HepG2 (cell line): ENCODE data around the gene CCDC80. TPM values are rescaled to one million over a fixed set of nuclear protein-coding genes. Genes with fewer than 3 reads are reported as not detected.

Experiments used
- ATAC-seq: fragments of 200-7000 bp; cut with Tn5 transposase; 3 replicates; pipeline ENCODE4 v1.9.1; 2020; ENCODE audit warnings: mild to moderate bottlenecking, moderate library complexity
- BruUV-seq: library from RNA; stranded (reverse); fragments of 400-500 nt; replicated peaks from 2 replicates; lab custom pipeline; 2021; lab: Mats Ljungman, UMichigan
- CTCF ChIA-PET: fragments of 300-600 bp; formaldehyde crosslinking; extraction: SDS; loops from one replicate; lab custom pipeline; 2021; ENCODE audit warnings: low total read pairs, inconsistent platforms, low intra/inter-chr PET ratio; lab: Yijun Ruan, JAX
- POLR2A ChIA-PET: fragments of 350-600 bp; sonication (Branson Sonifier 250); formaldehyde crosslinking; loops from one replicate; lab custom pipeline; 2020; ENCODE audit warnings: antibody characterized with exemption, inconsistent platforms; lab: Yijun Ruan, JAX
- DNase-seq: peaks from one replicate; pipeline ENCODE4 v3.0.0-alpha.2; 2015; ENCODE audit warnings: low spot score
- FAIRE-seq: peaks from 3 replicates; lab custom pipeline; 2011; peaks lifted over from hg19 to GRCh38; lab: Jason Lieb, UNC
- H2AFZ ChIP-seq: one replicate; pipeline ENCODE4 v1.6.1; 2011; ENCODE audit warnings: low read length, inconsistent platforms
- H3K27ac ChIP-seq: fragments of 300-600 bp; 3 replicates; pipeline ENCODE4 v1.8.0; 2011; ENCODE audit warnings: mixed run types, mild to moderate bottlenecking, mixed read lengths, low read length, inconsistent platforms; ENCODE audit not compliant: insufficient read depth; ENCODE audit errors: extremely low read length
- H3K27me3 ChIP-seq, 2 experiments: fragments of 200-600 bp in 1 of 2; 2 replicates in 1 of 2; 3 replicates in 1 of 2; pipeline versions ENCODE4 v1.6.0 to v1.8.0; 2011; ENCODE audit warnings: low read length in 2 of 2, mild to moderate bottlenecking in 2 of 2, moderate library complexity in 2 of 2, inconsistent platforms in 1 of 2; ENCODE audit not compliant: insufficient read depth in 2 of 2, control insufficient read depth in 1 of 2
- H3K36me3 ChIP-seq, 2 experiments: fragments of 200-600 bp in 1 of 2; replicated peaks in 1 of 2; 2 replicates in 1 of 2; 3 replicates in 1 of 2; pipeline versions ENCODE4 v1.5.1 to v1.8.0; 2011; ENCODE audit warnings: low read length in 2 of 2, inconsistent platforms in 1 of 2; ENCODE audit not compliant: insufficient read depth in 2 of 2, control insufficient read depth in 1 of 2
- H3K4me1 ChIP-seq: 2 replicates; pipeline ENCODE4 v1.5.1; 2012; ENCODE audit warnings: low read length, inconsistent platforms; ENCODE audit not compliant: insufficient read depth
- H3K4me2 ChIP-seq: 2 replicates; pipeline ENCODE4 v1.6.0; 2011; ENCODE audit warnings: low read depth, low read length, inconsistent platforms
- H3K4me3 ChIP-seq, 3 experiments: fragments of 200-600 bp in 1 of 3; sonication (generic), shearing (Covaris generic) in 1 of 3; replicated peaks in 1 of 3; 2 replicates each; pipeline ENCODE4 v1.5.1; 2011 to 2016; ENCODE audit warnings: low read length in 3 of 3, inconsistent platforms in 2 of 3, low read depth in 2 of 3, mild to moderate bottlenecking in 2 of 3, control low read depth in 1 of 3, mixed read lengths in 1 of 3; ENCODE audit not compliant: insufficient read depth in 1 of 3
- H3K79me2 ChIP-seq: one replicate; pipeline ENCODE4 v1.6.1; 2011; ENCODE audit warnings: low read length, inconsistent platforms; ENCODE audit not compliant: insufficient read depth
- H3K9ac ChIP-seq: 2 replicates; pipeline ENCODE4 v1.6.0; 2011; ENCODE audit warnings: mild to moderate bottlenecking, low read depth, low read length, inconsistent platforms; ENCODE audit not compliant: insufficient read depth
- H3K9me3 ChIP-seq: 2 replicates; pipeline ENCODE4 v1.5.1; 2012; ENCODE audit warnings: mild to moderate bottlenecking, low read length
- H4K20me1 ChIP-seq: 2 replicates; pipeline ENCODE4 v1.6.0; 2011; ENCODE audit warnings: inconsistent platforms, mild to moderate bottlenecking, low read length, moderate library complexity; ENCODE audit not compliant: insufficient read depth
- CHCHD3 ChIP-seq: sonication (generic); formaldehyde crosslinking; IDR thresholded peaks from 2 replicates; pipeline ENCODE4 v1.8.0; 2022; ENCODE audit warnings: mild to moderate bottlenecking, missing genetic modification reagents, moderate library complexity
- FOXA1 ChIP-seq, 2 experiments: fragments of 450-650 bp in 1 of 2; sonication (generic) in 1 of 2; formaldehyde crosslinking in 1 of 2; IDR thresholded peaks; 2 replicates each; pipeline versions ENCODE4 v1.4.0 to v1.6.1; 2016 to 2020; ENCODE audit warnings: missing genetic modification reagents in 1 of 2
- HMGA1 ChIP-seq: sonication (generic); formaldehyde crosslinking; conservative IDR thresholded peaks from 2 replicates; pipeline ENCODE4 v1.4.0; 2020; ENCODE audit warnings: missing genetic modification reagents
- MEF2D ChIP-seq: sonication (generic); formaldehyde crosslinking; IDR thresholded peaks from 2 replicates; pipeline ENCODE4 v1.5.1; 2020; ENCODE audit warnings: mild to moderate bottlenecking, missing genetic modification reagents
- NFRKB ChIP-seq: fragments of 450-650 bp; IDR thresholded peaks from 2 replicates; pipeline ENCODE4 v1.6.1; 2017
- RXRA ChIP-seq: sonication (generic); formaldehyde crosslinking; IDR thresholded peaks from 2 replicates; pipeline ENCODE4 v1.5.1; 2020; ENCODE audit warnings: missing genetic modification reagents
- SCMH1 ChIP-seq: sonication (generic); formaldehyde crosslinking; IDR thresholded peaks from 2 replicates; pipeline ENCODE4 v1.9.0; 2021; ENCODE audit warnings: missing genetic modification reagents, mild to moderate bottlenecking, borderline replicate concordance
- SP140L ChIP-seq: sonication (generic); formaldehyde crosslinking; IDR thresholded peaks from 2 replicates; pipeline ENCODE4 v1.4.0; 2020; ENCODE audit warnings: missing genetic modification reagents, borderline replicate concordance
- SYNCRIP ChIP-seq: fragments of 200-400 bp; formaldehyde crosslinking; IDR thresholded peaks from 2 replicates; pipeline ENCODE4 v1.6.1; 2018; ENCODE audit warnings: mild to moderate bottlenecking, low read depth, low read length; ENCODE audit not compliant: insufficient read depth
- ZBTB46 ChIP-seq: sonication (generic); formaldehyde crosslinking; IDR thresholded peaks from 2 replicates; pipeline ENCODE4 v1.4.0; 2020; ENCODE audit warnings: mild to moderate bottlenecking, missing genetic modification reagents, borderline replicate concordance
- ZBTB7B ChIP-seq: sonication (generic); formaldehyde crosslinking; IDR thresholded peaks from 2 replicates; pipeline ENCODE4 v1.4.0; 2020; ENCODE audit warnings: missing genetic modification reagents
- ZNF282 ChIP-seq: fragments of 450-650 bp; IDR thresholded peaks from 2 replicates; pipeline ENCODE4 v1.6.1; 2018; ENCODE audit not compliant: partially characterized antibody
- ZNF563 ChIP-seq: sonication (generic); formaldehyde crosslinking; IDR thresholded peaks from 2 replicates; pipeline ENCODE4 v1.8.0; 2022; ENCODE audit warnings: mild to moderate bottlenecking, moderate library complexity, missing genetic modification reagents
- ZNF724P ChIP-seq: sonication (generic); formaldehyde crosslinking; IDR thresholded peaks from 2 replicates; pipeline ENCODE4 v1.8.0; 2022; ENCODE audit warnings: missing genetic modification reagents, borderline replicate concordance
- ZNF747 ChIP-seq: sonication (generic); formaldehyde crosslinking; IDR thresholded peaks from 2 replicates; pipeline ENCODE4 v1.8.1; 2023; ENCODE audit warnings: missing genetic modification reagents, mild to moderate bottlenecking, borderline replicate concordance
- WGBS: methylation state at CpG from one replicate; pipeline ENCODE4 v1.1.6; 2017; ENCODE audit warnings: low lambda C conversion rate; 5-methylcytosine and 5-hydroxymethylcytosine counted together
- in situ Hi-C: cut with HindIII; loops from 2 replicates; pipeline ENCODE4 v1.10.0; 2017; ENCODE audit warnings: low pct_unique_long_range_greater_than_20kb; ENCODE audit not compliant: extremely low pct_ligation_motif_present
- intact Hi-C: fragments of 100-400 bp; cut with micrococcal nuclease; formaldehyde crosslinking; loops from one replicate; pipeline ENCODE4 v1.10.0; 2022; ENCODE audit not compliant: unreplicated experiment
- polyA plus RNA-seq, 8 experiments: library from polyadenylated mRNA; depleted of rRNA in 3 of 8; stranded (reverse) in 7 of 8; unstranded in 1 of 8; fragments of >200 nt; fragmentation: Illumina TruSeq in 4 of 8; extraction: Trizol in 4 of 8; gene quantifications; 2 replicates each; pipeline versions ENCODE4 v1.2.1 to v1.2.3, GENCODE V29; 2011 to 2016; ENCODE audit warnings: low read depth in 4 of 8, missing spikeins in 1 of 8, mixed read lengths in 1 of 8; ENCODE audit not compliant: insufficient read depth in 1 of 8
- total RNA-seq, 5 experiments: library from RNA; depleted of rRNA; stranded (reverse); fragments of >200 nt; fragmentation: Illumina TruSeq; extraction: Trizol; gene quantifications; 2 replicates each; pipeline ENCODE4 v1.2.3, GENCODE V29; 2016; ENCODE audit warnings: low read depth in 1 of 5
- TF ChIP-seq, protein P1 (sequence below): sonication (generic); formaldehyde crosslinking; IDR thresholded peaks from 2 replicates; pipeline ENCODE4 v1.8.1; 2023; ENCODE audit warnings: mild to moderate bottlenecking, missing genetic modification reagents
- TF ChIP-seq, protein P2 (sequence below): sonication (generic); formaldehyde crosslinking; conservative IDR thresholded peaks from 2 replicates; pipeline ENCODE4 v1.4.0; 2020; ENCODE audit warnings: missing genetic modification reagents

Gene CCDC80
- total and polyA plus RNA-seq, 2 of the 13 experiments (the other 11 are each of a cell fraction or from before 2014, with no cell fraction given) = not detected

- WGBS = 0% methylated on average over 2 of the region's 2 CpGs
- H2AFZ ChIP-seq = no peak overlapping the region
- no peaks in the 10 kb centered on the region for H3K9me3 ChIP-seq
- H3K27ac ChIP-seq = no peak overlapping the region
- no TSS peak for BruUV-seq
- FAIRE-seq = no peak
- no peak overlapping the region for H3K9ac ChIP-seq
- in situ Hi-C loops = no loop called here
- no peaks in the 10 kb centered on the region for H4K20me1 ChIP-seq
- H3K4me3 ChIP-seq = no peak overlapping the region
- ChIA-PET CTCF (no interaction called here), POLR2A (no interaction called here)
- intact Hi-C loops = no loop called here
- no peak for ATAC-seq
- H3K79me2 ChIP-seq = no peaks in the 10 kb centered on the region
- H3K27me3 ChIP-seq = no peaks in the 10 kb centered on the region
- TF ChIP-seq NFRKB (no peak), ZBTB7B (CRISPR knock-in tag) (no peak), MEF2D (CRISPR knock-in tag) (no peak), CHCHD3 (no peak), ZNF747 (CRISPR knock-in tag) (no peak), SCMH1 (CRISPR knock-in tag) (no peak), RXRA (CRISPR knock-in tag) (no peak), ZNF282 (no peak)
- TF ChIP-seq, protein P1, sequence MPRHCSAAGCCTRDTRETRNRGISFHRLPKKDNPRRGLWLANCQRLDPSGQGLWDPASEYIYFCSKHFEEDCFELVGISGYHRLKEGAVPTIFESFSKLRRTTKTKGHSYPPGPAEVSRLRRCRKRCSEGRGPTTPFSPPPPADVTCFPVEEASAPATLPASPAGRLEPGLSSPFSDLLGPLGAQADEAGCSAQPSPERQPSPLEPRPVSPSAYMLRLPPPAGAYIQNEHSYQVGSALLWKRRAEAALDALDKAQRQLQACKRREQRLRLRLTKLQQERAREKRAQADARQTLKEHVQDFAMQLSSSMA = no peak
- no peaks in the 10 kb centered on the region for H3K36me3 ChIP-seq
- no peak overlapping the region for H3K4me2 ChIP-seq
- H3K4me1 ChIP-seq = no peaks in the 10 kb centered on the region
- no peak for DNase-seq
Measured at GRCh38 chr3:112688819-112689218, 47.9 kb upstream of the CCDC80 start.

DNA sequence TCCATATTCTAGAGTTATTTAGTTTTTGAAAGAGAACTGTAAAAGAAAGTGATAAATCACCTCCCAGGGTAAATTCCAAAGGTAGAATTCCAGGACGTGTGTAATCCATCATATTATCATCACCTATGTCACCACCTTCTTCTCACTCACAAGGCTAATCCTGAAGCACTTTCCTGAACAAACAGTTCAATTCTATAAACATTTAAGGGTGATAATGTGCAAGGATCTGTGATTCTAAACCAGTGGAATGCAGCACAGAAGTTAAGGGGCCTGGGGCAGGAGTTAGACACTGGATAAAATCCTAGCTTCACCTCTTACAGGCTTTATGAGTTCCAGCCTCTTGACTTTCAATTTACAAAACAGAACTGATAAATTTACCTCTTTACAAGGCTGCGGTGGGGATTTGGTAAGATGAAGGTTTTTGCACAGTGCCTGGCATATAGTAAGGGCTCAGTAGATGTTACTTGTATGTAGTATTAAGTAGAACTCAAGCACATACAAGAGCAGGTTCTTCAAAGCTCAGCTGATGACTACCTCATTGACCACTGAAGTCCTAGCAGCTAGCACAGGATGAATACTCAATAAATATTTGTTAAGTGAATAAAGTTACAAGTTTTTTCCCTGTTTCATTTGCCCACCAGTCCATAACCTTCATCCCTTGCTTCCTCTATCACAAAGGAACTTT is 47.3 kb upstream of the CCDC80 start:
- Histone ChIP-seq H2AFZ (no peak overlapping the region), H3K27me3 (no peaks in the 10 kb centered on the region), H3K36me3 (no peaks in the 10 kb centered on the region), H3K79me2 (no peaks in the 10 kb centered on the region), H4K20me1 (no peaks in the 10 kb centered on the region), H3K4me3 (no peak overlapping the region), H3K4me2 (no peak overlapping the region), H3K9ac (no peak overlapping the region), H3K27ac (no peak overlapping the region), H3K9me3 (no peaks in the 10 kb centered on the region), H3K4me1 (no peaks in the 10 kb centered on the region)
- ChIA-PET POLR2A (no interaction called here), CTCF (no interaction called here)
- intact Hi-C loops (no loop called here), in situ Hi-C loops (no loop called here)
- FAIRE-seq (no peak), DNase-seq (no peak), ATAC-seq (no peak)
- BruUV-seq = no TSS peak
- WGBS = 2% methylated on average over 2 of the region's 2 CpGs
- no peak for TF ChIP-seq SYNCRIP
- no peak for TF ChIP-seq FOXA1 (IDR thresholded peaks at IDR 0.05)
- TF ChIP-seq FOXA1 (CRISPR knock-in tag; IDR thresholded peaks at IDR 0.05) = no peak
- no peak for TF ChIP-seq ZNF724P
- TF ChIP-seq HMGA1 (CRISPR knock-in tag) = no peak
- no peak for TF ChIP-seq SP140L (CRISPR knock-in tag)
- no peak for TF ChIP-seq ZBTB46 (CRISPR knock-in tag)
- no peak for TF ChIP-seq ZNF563 (CRISPR knock-in tag)
- TF ChIP-seq, protein P2, sequence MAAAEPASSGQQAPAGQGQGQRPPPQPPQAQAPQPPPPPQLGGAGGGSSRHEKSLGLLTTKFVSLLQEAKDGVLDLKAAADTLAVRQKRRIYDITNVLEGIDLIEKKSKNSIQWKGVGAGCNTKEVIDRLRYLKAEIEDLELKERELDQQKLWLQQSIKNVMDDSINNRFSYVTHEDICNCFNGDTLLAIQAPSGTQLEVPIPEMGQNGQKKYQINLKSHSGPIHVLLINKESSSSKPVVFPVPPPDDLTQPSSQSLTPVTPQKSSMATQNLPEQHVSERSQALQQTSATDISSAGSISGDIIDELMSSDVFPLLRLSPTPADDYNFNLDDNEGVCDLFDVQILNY (CRISPR knock-in tag) = no peak
